NCI-H1436 treated with DMSO at 0.1 percent for 48 hours (cell line): ENCODE data around the gene TP63.

Experiments used
- DNase-seq: peaks from one replicate; lab custom pipeline; 2025; lab: John Stamatoyannopoulos, UW

TP63 gene

DNA sequence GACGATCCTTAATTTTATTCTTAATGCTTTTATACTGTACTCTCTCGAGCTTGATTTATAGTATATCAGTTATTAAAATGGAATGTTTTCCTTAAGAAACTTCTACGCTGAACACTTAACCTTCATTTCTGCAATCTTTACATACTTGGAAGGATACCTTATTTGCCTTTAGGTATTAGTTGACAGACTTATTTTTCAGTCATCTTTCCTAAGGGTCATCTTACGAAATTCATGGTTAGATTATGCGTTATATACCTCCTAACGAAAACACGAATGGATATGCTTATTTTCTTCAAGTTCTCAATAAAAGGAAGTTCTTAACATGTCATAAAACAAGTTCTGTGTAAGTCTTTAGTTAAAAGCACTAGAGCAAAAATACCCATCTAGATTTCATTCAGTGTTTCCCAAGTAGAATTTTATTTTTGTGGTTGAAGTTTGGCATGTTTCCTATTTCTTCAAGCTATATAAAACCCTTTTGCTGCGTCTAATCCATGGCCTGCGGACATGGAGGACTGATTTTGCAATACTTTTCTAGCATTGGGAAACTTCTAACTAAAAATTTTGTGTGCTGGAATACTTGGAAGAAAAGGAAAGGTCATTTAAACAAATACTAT lies 231.3 kb downstream of the TP63 start:
- DNase-seq = no peak

DNA sequence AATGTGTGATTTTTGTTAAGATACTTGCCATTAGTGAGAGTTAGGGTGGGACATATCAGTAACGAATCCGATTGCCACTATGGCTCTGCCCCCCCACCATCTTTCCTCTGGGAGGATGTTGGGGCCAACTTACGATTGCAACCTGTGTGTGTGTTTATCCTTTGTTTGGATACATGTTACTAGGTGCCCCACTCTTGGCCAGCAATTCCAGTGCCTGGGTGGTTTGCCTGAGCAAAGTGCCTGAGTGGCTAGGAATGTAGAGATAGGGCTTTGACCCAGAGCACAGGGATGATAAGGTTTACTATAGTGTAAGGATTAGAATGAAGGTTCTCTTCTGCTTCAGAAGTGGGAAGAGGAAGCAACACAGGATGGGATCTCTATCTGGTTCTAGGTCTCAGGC lies 231.8 kb downstream of the TP63 start:
- no peak for DNase-seq

DNA sequence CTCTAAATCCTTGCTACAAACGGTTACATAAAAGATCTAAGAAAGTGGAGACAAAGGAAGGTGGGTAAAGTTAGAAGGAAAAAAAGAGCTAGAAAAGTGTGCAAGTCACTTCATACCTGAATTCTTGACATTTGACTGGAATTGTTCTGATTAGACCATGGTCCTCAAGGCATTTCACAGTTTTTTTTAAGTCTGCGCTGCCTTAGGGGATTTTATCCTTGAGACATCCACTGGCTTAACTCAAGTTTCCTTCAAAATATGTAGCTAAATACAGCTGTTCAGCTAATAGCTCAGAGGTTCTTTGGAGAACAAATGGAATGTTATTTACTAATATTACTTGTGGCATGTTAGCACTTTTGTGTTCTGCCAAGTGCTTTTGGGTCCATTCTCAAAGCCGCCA lies 236.9 kb downstream of the TP63 start:
- no peak for DNase-seq

DNA sequence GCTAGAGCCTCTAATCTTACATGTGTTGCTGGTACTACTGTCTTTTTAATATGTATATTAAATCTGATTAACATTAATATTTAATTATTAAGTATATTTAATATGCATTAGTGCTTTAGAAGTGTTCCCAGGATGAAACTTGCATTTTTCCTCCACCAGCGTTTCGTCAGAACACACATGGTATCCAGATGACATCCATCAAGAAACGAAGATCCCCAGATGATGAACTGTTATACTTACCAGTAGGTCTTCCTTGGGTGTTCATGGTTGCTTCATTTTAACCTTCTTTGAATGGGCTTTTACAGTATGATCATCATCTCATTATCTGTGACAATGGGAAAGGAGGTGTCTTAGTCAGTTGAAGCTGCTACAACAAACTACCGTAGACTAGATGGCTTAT lies 238.0 kb downstream of the TP63 start:
- no peak for DNase-seq

DNA sequence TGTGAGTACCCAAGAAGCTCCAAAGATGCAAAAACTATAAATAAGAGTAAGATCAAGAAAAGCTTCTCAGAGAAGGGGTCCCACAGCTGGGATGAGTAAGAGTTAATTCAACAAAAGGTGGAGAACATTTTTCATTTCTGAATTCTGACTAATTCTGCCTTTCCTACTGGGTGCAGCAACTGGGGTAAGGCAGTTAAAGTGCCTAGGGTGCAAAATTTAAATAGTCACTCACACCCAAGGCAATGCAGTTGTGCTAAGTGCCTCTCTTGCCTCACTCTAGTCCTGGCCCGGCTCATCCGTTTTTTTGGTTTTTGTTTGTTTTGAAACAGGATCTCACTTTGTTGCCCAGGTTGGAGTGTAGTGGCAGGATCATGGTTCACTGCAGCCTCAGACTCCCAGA lies 240.2 kb downstream of the TP63 start:
- DNase-seq = no peak

DNA sequence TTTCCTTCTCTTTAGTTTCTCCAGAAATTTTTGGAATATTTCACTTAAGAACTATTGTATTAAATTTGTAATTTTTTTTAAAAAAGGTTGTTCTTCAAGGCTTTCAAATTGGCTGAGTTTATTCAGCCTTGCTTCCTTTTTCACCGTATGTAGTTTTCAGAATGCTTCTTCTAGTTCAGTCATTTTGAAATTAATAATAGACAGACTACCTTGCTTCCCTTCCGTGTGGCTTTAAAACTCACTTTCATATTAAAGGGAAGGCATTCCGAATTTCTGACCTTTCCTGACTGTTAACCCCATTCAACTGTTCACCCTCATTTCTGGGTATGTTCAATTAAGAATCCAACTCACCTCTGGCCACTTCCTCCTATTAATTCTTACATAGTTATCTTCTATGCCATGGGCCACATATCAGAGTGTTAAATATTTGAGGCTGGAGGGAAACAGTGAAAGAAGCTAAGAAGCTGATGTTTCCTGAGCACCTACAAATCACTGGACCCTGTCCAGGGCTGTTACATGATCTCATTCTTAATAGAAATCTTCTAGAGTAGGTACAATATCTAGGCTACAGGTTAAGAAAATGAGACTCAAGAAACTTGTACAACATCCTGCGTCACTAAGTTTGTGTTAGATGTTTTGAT lies 252.0 kb downstream of the TP63 start:
- DNase-seq = no peak

DNA sequence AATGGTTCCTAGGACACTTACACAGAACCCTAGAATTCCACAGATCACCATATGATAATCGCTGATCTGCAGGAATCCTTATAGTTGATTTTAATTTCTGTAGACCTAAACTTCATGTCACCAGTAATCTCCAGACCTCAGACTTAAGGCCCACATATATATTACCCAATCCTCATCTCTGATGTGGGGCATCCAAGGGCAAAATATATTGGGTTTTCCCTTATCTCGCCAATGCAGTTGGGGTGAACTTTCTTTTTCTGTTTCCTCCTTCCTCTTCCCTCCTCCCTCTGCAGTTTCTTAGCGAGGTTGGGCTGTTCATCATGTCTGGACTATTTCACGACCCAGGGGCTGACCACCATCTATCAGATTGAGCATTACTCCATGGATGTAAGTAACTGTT lies 259.3 kb downstream of the TP63 start:
- DNase-seq = no peak

DNA sequence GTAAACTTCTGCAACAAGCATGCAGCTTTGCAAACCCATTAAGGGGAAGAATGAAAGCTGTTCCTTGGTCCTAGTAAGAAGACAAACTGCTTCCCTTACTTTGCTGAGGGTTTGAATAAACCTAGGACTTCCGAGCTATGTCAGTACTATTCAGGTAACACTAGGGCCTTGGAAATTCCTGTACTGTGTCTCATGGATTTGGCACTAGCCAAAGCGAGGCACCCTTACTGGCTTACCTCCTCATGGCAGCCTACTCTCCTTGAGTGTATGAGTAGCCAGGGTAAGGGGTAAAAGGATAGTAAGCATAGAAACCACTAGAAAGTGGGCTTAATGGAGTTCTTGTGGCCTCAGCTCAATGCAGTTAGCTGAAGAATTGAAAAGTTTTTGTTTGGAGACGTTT lies 265.3 kb downstream of the TP63 start:
- no peak for DNase-seq

DNA sequence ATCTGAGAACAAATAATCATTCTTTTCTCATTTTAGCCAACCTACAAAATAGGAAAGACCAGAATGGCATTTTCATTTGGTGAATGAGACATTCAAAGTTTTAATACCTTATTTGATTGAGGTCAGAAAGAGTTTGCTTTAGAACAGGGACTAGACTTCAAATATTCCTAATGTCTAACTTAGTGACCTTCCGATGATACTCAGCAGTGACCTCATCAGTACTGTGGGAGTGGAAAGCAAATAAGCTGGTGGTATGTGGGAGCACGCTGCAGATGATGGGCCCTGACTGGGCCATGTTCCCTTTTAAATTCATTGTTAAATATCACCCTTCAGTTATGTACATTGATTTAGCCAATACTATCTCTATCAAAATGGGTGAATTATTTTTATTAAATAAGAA lies 266.2 kb downstream of the TP63 start:
- DNase-seq = no peak

DNA sequence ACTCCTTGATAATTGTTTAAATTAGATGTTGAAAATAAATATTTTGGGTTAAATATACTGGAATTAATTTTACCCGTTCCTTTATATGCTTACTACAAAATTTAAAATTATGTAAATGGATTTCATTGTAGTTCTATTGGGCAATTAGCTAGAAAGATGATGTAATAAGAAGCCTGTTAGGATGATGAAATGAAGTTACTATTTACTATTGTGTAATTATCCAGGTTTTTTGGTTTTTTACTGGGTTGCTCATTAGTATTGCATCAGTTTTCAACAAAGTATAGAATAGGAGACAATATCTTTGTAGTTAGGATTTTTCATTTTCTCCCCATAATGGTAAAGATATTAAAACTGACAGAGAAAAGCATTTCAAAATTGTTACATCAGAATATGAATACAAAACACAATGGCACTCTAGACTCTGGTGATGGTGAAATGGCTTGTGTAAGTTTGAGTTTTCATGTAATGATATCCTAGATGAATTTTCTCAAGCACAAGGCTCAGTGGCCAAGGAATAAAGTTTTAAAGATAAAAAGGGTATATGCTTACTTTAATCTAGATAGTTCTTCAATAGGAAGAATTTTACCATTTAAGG lies 267.5 kb downstream of the TP63 start:
- no peak for DNase-seq

DNA sequence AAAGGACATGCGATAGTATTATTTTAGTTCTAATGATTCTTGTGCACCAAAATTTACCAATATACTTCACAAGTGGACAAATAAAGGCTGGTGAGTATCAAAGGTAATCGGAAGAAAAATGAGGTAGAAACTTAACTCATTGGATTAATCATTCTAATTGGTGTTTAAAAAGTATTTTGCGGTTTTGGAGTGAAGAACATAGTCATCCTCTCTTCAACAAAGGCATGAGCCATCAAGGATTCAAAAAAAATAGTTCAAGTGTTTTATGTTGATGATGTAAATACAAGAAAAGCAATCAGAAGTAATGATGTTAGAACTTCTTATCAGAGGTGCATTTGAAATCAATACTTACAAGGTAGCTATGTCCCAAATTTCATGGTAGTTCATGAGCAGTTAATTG lies 268.0 kb downstream of the TP63 start:
- no peak for DNase-seq

DNA sequence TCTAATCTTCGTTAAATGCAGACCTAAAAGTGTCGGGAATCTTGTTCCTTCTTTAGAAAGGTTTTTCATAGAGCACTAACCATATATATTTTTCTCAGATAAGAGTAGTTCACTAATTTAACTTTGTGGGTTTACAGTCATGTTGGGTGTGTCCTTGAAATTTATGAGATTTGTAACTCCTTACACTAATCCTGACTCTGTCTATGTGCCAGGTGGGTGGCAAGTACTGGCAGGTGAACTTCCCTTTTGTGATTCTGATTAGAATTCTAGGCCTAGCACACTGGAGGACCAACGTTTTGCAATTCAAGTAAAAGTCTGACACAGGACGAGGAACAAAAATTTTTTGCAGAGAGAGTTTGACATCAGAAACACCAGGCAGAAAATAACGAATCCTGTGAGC lies 269.4 kb downstream of the TP63 start:
- no peak for DNase-seq

DNA sequence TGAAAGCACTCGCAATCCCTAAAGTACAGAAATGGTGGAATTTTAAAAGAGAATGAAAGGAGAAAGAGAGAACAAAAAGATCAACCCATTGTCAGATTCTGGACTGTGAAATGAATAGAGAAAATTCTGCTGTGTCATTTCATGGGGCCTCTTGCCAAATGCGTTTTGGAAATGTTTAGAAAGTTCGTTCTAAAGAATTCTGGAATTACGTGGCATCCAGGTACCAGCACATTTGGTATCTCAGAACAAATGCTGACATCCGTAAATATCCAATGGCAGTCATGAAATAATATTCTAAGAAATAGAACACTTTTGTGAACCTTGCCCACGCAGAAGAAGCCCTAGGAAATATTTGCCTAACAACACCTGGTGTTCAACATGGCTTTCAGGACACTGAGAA lies 270.3 kb downstream of the TP63 start:
- DNase-seq = no peak

DNA sequence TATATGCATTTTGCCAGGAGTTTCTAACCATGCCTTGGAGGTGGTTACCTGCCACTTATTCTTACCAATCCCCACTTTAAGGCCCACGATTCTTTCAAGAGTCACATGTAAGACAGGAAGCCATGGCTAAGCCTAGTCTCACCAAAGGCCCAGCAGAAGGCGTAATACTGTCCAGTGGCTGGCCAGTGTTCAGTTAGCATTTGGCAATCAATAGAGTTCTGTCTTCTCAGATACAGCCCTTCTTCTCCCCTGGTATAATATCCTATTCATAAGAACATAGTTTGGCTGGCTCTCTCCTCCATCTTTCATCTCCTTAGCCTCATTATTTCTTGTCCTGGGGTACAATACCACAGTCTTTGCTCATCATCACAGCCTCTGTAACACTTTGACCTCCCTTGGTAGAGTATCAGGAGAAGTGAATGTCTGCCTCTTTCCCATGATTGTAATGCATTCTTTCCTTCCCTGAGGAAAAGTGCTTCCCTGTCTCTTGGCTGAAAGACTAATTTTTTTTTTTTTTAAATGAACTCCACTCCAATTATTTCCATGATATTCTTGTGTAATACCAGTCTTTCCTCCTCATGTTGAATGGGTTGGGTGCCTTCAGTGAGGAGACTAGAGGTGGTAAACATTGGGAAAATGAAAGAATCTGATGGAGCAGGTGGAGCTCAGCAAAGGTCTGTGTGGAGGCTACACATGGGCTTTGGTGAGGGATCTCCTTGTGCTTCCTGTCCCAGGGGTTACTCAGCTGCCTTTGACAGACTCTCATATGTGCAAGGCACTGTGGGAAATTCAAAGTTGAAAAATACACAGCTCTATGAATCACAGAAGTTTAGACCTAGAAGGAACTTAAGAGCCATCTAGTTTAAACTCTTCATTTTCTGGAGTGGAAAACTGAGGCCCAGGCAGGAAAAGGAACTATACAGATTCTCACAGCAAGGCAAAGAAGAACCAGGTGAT lies 271.3 kb downstream of the TP63 start:
- DNase-seq = no peak

DNA sequence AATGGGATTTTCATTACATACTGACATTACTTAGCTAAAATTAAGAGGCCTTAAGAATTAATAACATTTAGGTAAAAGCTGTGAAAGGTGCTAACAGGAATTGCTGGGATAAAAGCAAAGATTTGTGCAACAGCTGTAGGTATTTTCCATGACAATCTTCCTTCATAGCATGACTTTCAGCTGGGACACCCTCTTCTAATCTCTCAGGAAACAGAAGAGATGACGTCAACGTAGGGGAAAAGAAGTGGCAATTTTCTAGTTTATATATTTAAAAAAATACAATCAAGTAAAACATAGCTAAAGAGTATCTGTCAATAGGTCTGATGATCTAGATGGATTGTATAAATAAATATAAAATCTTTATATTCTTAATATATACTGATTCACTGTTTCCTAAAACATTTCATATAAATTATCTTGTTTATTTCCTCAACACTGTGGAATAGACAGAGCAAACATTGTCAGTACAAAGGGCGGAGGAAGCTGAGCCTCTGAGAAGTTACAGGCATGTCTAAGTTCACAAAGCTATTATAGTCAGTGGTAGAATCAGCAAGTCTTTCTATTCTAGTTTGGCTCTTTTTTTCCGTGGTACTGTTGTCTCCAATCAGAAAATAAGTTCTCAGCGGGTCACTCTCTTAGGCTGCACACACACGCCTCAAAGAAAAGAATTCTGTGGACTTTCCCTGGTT lies 272.5 kb downstream of the TP63 start:
- DNase-seq = no peak

DNA sequence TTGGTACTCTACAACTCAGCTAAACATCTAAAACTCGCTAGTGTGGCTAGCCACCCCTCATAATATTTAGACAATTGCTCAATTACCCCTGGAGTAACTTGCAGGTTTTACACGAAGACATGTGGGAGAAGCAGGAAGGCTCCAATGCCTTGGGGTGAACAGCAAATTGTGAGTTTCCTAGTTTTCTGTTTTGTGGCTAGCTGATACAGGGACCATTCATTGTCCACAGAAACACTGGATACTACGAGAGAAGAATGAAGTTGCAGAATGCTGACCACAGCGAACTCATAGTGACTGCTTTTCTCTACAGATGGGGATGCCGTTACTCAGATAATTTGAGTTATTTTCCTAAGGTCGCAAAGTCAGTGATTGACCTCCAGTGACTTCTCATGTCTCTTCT lies 276.6 kb downstream of the TP63 start:
- no peak for DNase-seq

DNA sequence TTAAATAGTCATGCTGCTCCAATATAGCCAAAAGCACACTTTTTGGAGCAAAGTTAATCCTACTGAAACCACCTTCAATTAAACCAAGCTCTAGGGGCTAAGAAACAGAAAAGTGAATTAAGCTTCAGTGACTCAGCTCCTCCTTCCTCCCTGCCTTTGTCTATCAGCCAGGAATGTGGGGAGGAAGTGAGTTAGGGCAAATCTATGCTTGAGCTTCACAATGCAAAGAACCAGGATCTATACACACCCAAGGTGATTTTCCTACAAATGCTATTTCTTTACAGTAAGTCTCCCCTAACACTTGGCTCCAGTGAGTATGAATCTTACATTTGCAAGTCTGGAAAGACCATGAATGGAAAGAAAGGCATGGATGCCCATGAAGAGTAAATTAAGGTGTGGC lies 277.5 kb downstream of the TP63 start:
- DNase-seq = no peak

DNA sequence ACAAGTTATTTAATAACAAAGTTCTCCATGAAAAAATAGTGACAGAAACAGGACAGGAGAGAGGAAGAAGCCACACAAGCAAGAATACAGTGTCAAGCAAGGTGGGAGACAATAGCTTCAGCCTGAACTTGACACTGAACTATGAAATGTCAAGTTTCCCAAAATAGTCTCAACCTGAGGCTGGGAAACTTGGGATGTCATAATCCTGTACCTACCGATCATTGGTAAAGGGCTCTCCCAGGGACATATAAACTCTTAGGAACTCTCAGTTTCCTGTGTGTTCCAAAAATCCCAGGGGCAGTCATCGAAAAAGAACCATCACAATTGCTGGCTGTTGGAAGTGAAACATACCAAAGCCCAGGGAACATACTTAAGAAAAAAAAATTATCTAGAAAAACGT lies 277.9 kb downstream of the TP63 start:
- no peak for DNase-seq

DNA sequence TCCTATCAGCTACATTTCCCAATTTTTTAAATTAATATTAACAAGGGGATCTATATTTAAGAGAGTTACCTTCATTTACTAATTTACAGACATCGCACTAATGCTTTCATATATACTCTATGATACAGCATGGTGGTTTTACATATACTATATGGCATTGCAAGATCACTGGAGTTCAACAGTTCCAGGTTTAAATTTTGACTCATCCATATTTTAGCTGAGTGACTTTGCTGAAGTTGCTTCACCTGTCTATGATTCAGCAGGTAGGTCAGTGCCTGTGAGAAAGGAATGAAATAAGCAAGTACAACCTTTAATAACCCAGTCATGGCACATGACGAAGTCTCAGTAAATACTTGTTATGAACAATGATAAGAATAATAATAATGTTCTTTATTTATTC lies 278.4 kb downstream of the TP63 start:
- no peak for DNase-seq

DNA sequence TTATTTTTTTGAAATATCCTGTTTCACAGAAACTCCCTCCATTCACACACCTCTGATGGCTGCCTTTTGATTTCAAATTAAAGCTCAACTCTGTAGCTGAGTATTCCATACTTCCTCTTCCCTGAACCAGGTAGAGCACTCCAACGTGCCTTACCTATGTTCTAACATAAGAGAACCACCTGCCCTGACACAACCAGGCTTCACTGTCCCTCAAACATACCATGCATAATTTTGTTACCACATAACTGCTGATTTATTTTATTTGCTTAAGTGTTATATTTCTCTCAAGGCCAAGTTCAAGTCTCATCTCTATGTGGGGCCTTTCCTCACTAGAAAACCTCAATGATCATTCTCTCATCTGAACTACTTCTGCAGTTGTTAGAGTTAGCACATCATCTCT lies 279.8 kb downstream of the TP63 start:
- DNase-seq = no peak

DNA sequence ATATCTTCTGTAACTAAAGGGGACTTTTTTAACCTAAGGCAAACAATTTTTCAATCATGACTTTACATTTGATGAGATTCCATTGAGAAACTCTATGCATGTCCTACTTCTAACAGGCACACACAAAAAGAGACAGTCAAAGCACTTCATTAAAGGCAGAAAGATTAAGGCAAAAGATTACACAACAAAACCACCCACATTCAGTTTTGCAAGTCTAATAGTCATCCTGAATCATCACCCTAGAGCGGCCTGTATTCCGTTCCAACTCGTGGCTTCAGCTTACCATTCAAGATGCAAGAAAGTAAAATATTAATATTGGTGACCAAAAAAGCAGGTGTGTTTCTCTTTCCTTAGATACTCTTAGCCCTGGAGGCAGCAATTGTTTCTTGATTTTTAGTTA lies 283.6 kb downstream of the TP63 start:
- no peak for DNase-seq

DNA sequence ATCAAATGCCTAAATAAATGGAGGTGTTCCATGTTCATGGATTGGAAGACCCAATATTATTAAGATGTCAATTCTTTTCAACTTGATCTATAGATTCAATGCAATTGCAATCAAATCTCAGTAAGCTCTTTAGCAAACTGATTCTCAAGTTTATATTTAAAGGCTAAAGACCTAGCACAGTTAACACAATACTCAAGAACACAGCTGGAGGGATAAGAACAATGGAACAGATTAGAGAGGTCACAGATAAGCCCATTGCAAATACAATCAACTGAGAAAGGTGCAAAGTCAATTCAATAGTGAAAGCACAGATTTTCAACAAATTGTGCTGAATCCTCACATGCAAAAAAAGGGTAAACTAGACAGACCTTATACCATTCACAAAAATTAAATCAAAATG lies 290.6 kb downstream of the TP63 start:
- DNase-seq = no peak
